Measurements from ENCODE around the gene TUBGCP3. TPM values are rescaled to one million over a fixed set of nuclear protein-coding genes. Genes with fewer than 3 reads are reported as not detected.

TUBGCP3 gene
- total RNA-seq, 1 experiment from 2014 or later = 51.4 TPM

DNA sequence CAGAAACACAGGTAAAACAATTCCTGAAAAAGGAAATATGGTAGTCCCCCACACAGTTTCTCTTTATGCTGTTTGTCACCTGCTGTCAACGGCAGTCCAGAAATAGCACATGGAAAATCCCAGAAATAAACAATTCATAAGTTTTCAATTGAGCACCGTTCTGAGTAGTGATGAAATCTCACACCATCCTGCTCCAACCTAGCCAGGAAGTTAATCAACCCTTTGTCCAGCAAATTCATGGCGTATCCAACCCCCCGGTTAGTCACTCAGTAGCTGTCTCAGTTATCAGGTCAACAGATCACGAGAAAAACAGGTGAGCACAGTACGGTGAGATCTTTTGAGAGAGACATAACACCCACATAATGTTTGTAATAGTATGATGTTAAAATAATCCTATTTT lies 74.2 kb downstream of the TUBGCP3 start:
- intact Hi-C loops (cut with micrococcal nuclease) = loop anchor here (5.0 kb wide), 1 partner anchor 1041 kb away; no protein-coding TSS in a partner anchor
- BruUV-seq (replicated peaks) = no TSS peak
- Histone ChIP-seq H3K27me3 (ENCODE audit: insufficient read depth, low read length) (no peaks in the 10 kb centered on the region), H3K79me2 (ENCODE audit: insufficient read depth, low read length) (no peaks in the 10 kb centered on the region), H3K9ac (ENCODE audit: low read length) (no peak overlapping the region), H3K27ac (ENCODE audit: low read depth, low read length) (no peak overlapping the region), H3K4me3 (replicated peaks in 1 of 2; ENCODE audit: low read depth in 1 of 2, low read length in 2 of 2) (no peak overlapping the region), H3K9me3 (ENCODE audit: control insufficient read depth in 1 of 2, insufficient read depth in 1 of 2, low read depth in 1 of 2, low read length in 2 of 2) (no peaks in the 10 kb centered on the region), H3K4me2 (ENCODE audit: low read length) (no peak overlapping the region), H3K4me1 (ENCODE audit: control insufficient read depth in 1 of 2, insufficient read depth in 2 of 2, low read length in 2 of 2) (no peaks in the 10 kb centered on the region), H4K20me1 (ENCODE audit: insufficient read depth) (0 out of 2 replicates have a peak, but pooled peaks cover 2% of the 10 kb centered on the region), H2AFZ (ENCODE audit: low read depth, low read length, poor library complexity, severe bottlenecking) (no peak overlapping the region), H3K9me2 (ENCODE audit: insufficient read depth) (no peaks in the 10 kb centered on the region), H3K36me3 (ENCODE audit: control insufficient read depth in 1 of 2, insufficient read depth in 2 of 2, low read length in 2 of 2) (peaks cover 15 to 16% of the 10 kb centered on the region in 2 experiments)
- POLR2A ChIA-PET = no interaction called here
- TF ChIP-seq, protein P1, sequence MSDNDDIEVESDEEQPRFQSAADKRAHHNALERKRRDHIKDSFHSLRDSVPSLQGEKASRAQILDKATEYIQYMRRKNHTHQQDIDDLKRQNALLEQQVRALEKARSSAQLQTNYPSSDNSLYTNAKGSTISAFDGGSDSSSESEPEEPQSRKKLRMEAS (IDR thresholded peaks at IDR 0.05) = no peak
- TF ChIP-seq EZH2phosphoT487 (IDR thresholded peaks at IDR 0.05; ENCODE audit: borderline replicate concordance) (no peak), TCF7L2 (IDR thresholded peaks at IDR 0.05; ENCODE audit: borderline replicate concordance, extremely low read depth, insufficient read depth, insufficient read length) (no peak), SP1 (IDR thresholded peaks at IDR 0.05; ENCODE audit: low read depth) (no peak), JUND (IDR thresholded peaks at IDR 0.05) (no peak), FOSL1 (IDR thresholded peaks at IDR 0.05; ENCODE audit: low read depth) (no peak), POLR2A (IDR thresholded peaks at IDR 0.05; ENCODE audit: borderline replicate concordance, extremely low read depth, insufficient read depth, insufficient read length) (no peak), SIN3A (IDR thresholded peaks at IDR 0.05; ENCODE audit: low read depth) (no peak), YY1 (IDR thresholded peaks at IDR 0.05; ENCODE audit: extremely low read depth, insufficient replicate concordance, low read depth, low read length) (no peak), CBX3 (IDR thresholded peaks at IDR 0.05; ENCODE audit: low read depth) (no peak), EZH2 (IDR thresholded peaks at IDR 0.05) (no peak), RAD21 (IDR thresholded peaks at IDR 0.05; ENCODE audit: low read depth) (no peak), ZNF274 (IDR thresholded peaks at IDR 0.05; ENCODE audit: low read depth, low read length) (no peak), ZFX (IDR thresholded peaks at IDR 0.05) (no peak), POLR2AphosphoS5 (IDR thresholded peaks at IDR 0.05; ENCODE audit: low read depth, low read length) (no peak), ELF1 (IDR thresholded peaks at IDR 0.05; ENCODE audit: borderline replicate concordance, low read depth) (no peak)
- TF ChIP-seq, protein P2, sequence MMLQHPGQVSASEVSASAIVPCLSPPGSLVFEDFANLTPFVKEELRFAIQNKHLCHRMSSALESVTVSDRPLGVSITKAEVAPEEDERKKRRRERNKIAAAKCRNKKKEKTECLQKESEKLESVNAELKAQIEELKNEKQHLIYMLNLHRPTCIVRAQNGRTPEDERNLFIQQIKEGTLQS (IDR thresholded peaks at IDR 0.05) = no peak
- TF ChIP-seq, protein P3, sequence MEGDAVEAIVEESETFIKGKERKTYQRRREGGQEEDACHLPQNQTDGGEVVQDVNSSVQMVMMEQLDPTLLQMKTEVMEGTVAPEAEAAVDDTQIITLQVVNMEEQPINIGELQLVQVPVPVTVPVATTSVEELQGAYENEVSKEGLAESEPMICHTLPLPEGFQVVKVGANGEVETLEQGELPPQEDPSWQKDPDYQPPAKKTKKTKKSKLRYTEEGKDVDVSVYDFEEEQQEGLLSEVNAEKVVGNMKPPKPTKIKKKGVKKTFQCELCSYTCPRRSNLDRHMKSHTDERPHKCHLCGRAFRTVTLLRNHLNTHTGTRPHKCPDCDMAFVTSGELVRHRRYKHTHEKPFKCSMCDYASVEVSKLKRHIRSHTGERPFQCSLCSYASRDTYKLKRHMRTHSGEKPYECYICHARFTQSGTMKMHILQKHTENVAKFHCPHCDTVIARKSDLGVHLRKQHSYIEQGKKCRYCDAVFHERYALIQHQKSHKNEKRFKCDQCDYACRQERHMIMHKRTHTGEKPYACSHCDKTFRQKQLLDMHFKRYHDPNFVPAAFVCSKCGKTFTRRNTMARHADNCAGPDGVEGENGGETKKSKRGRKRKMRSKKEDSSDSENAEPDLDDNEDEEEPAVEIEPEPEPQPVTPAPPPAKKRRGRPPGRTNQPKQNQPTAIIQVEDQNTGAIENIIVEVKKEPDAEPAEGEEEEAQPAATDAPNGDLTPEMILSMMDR (IDR thresholded peaks at IDR 0.05 in 2 of 3, conservative IDR thresholded peaks at IDR 0.05 in 1 of 3; ENCODE audit: borderline replicate concordance in 1 of 3, insufficient read depth in 1 of 3, low read depth in 2 of 3, low read length in 2 of 3) = no peak
- TF ChIP-seq, protein P4, sequence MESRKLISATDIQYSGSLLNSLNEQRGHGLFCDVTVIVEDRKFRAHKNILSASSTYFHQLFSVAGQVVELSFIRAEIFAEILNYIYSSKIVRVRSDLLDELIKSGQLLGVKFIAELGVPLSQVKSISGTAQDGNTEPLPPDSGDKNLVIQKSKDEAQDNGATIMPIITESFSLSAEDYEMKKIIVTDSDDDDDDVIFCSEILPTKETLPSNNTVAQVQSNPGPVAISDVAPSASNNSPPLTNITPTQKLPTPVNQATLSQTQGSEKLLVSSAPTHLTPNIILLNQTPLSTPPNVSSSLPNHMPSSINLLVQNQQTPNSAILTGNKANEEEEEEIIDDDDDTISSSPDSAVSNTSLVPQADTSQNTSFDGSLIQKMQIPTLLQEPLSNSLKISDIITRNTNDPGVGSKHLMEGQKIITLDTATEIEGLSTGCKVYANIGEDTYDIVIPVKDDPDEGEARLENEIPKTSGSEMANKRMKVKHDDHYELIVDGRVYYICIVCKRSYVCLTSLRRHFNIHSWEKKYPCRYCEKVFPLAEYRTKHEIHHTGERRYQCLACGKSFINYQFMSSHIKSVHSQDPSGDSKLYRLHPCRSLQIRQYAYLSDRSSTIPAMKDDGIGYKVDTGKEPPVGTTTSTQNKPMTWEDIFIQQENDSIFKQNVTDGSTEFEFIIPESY (IDR thresholded peaks at IDR 0.05; ENCODE audit: extremely low read depth, insufficient replicate concordance, low read length) = no peak
- TF ChIP-seq, protein P5, sequence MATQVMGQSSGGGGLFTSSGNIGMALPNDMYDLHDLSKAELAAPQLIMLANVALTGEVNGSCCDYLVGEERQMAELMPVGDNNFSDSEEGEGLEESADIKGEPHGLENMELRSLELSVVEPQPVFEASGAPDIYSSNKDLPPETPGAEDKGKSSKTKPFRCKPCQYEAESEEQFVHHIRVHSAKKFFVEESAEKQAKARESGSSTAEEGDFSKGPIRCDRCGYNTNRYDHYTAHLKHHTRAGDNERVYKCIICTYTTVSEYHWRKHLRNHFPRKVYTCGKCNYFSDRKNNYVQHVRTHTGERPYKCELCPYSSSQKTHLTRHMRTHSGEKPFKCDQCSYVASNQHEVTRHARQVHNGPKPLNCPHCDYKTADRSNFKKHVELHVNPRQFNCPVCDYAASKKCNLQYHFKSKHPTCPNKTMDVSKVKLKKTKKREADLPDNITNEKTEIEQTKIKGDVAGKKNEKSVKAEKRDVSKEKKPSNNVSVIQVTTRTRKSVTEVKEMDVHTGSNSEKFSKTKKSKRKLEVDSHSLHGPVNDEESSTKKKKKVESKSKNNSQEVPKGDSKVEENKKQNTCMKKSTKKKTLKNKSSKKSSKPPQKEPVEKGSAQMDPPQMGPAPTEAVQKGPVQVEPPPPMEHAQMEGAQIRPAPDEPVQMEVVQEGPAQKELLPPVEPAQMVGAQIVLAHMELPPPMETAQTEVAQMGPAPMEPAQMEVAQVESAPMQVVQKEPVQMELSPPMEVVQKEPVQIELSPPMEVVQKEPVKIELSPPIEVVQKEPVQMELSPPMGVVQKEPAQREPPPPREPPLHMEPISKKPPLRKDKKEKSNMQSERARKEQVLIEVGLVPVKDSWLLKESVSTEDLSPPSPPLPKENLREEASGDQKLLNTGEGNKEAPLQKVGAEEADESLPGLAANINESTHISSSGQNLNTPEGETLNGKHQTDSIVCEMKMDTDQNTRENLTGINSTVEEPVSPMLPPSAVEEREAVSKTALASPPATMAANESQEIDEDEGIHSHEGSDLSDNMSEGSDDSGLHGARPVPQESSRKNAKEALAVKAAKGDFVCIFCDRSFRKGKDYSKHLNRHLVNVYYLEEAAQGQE (IDR thresholded peaks at IDR 0.05; ENCODE audit: low read depth) = no peak
- DNase-seq (ENCODE audit: low read depth, low spot score) (no peak), ATAC-seq (no peak)
- CTCF ChIA-PET = no interaction called here
- RAD21 ChIA-PET (ENCODE audit: low non-redundant PET in 1 of 2, low total read pairs in 2 of 2, uncharacterized antibody in 2 of 2, unreplicated experiment in 2 of 2) = no interaction called here

Data from HCT116 (cell line).